WTC11 (cell line): ENCODE data around the gene CPTP. TPM values are rescaled to one million over a fixed set of nuclear protein-coding genes. Genes with fewer than 3 reads are reported as not detected.

Experiments
- ATAC-seq: fragments of 200-7000 bp; cut with Tn5 transposase; 2 replicates; pipeline ENCODE4 v1.10.0; 2021; ENCODE audit warnings: mild to moderate bottlenecking, moderate library complexity
- CTCF ChIA-PET: fragments of 300-600 bp; sonication (Branson Sonifier 250); formaldehyde crosslinking; loops from one replicate; lab custom pipeline; 2021; ENCODE audit warnings: antibody characterized with exemption; lab: Charles Lee
- POLR2A ChIA-PET: fragments of 350-600 bp; sonication (Branson Sonifier 250); formaldehyde crosslinking; loops from one replicate; lab custom pipeline; 2021; ENCODE audit warnings: antibody characterized with exemption; lab: Charles Lee
- DNase-seq: peaks from one replicate; pipeline ENCODE4 v3.0.0; 2021; ENCODE audit warnings: low spot score
- H3K27ac Mint-ChIP-seq: 2 replicates; pipeline ENCODE4 v1.8.0; 2021; ENCODE audit warnings: mixed read lengths
- H3K27me3 Mint-ChIP-seq: 2 replicates; pipeline ENCODE4 v1.8.0; 2021; ENCODE audit warnings: low read depth, mild to moderate bottlenecking, moderate library complexity, mixed read lengths
- H3K36me3 Mint-ChIP-seq: 2 replicates; pipeline ENCODE4 v1.8.0; 2021; ENCODE audit warnings: mixed read lengths
- H3K4me1 Mint-ChIP-seq: 2 replicates; pipeline ENCODE4 v1.8.0; 2022; ENCODE audit warnings: mixed read lengths
- H3K4me3 Mint-ChIP-seq: 2 replicates; pipeline ENCODE4 v1.8.0; 2021; ENCODE audit warnings: mild to moderate bottlenecking, moderate library complexity, mixed read lengths
- H3K9me3 Mint-ChIP-seq: 2 replicates; pipeline ENCODE4 v1.8.0; 2021; ENCODE audit warnings: mixed read lengths
- ARID4B ChIP-seq: sonication (generic); formaldehyde crosslinking; IDR thresholded peaks from 2 replicates; pipeline ENCODE4 v1.8.0; 2023; ENCODE audit warnings: missing genetic modification reagents, mild to moderate bottlenecking, borderline replicate concordance
- CBFB ChIP-seq: sonication (generic); formaldehyde crosslinking; IDR thresholded peaks from 2 replicates; pipeline ENCODE4 v1.8.1; 2022; ENCODE audit warnings: mild to moderate bottlenecking, low read depth, missing genetic modification reagents
- FOXK1 ChIP-seq: sonication (generic); formaldehyde crosslinking; IDR thresholded peaks from 2 replicates; pipeline ENCODE4 v1.8.0; 2022; ENCODE audit warnings: mild to moderate bottlenecking, moderate library complexity, missing genetic modification reagents
- GABPB1 ChIP-seq: sonication (generic); formaldehyde crosslinking; IDR thresholded peaks from 2 replicates; pipeline ENCODE4 v1.8.1; 2023; ENCODE audit warnings: mild to moderate bottlenecking, missing genetic modification reagents
- MXD4 ChIP-seq: fragments of 250-450 bp; sonication (Bioruptor Pico); IDR thresholded peaks from 2 replicates; pipeline ENCODE4 v1.8.0; 2021; ENCODE audit warnings: mild to moderate bottlenecking, moderate library complexity, borderline replicate concordance
- MYBL2 ChIP-seq: sonication (generic); formaldehyde crosslinking; IDR thresholded peaks from 2 replicates; pipeline ENCODE4 v1.8.1; 2023; ENCODE audit warnings: mild to moderate bottlenecking, moderate library complexity, missing genetic modification reagents
- NR2C2 ChIP-seq: sonication (generic); formaldehyde crosslinking; IDR thresholded peaks from 2 replicates; pipeline ENCODE4 v1.8.0; 2022; ENCODE audit warnings: mild to moderate bottlenecking, missing genetic modification reagents
- PRDM15 ChIP-seq: sonication (generic); formaldehyde crosslinking; IDR thresholded peaks from 2 replicates; pipeline ENCODE4 v1.8.0; 2022; ENCODE audit warnings: missing genetic modification reagents
- STAT6 ChIP-seq: sonication (generic); formaldehyde crosslinking; conservative IDR thresholded peaks from 2 replicates; pipeline ENCODE4 v1.8.1; 2023; ENCODE audit warnings: mild to moderate bottlenecking, low read depth, missing genetic modification reagents, moderate library complexity
- USF1 ChIP-seq: sonication (generic); formaldehyde crosslinking; IDR thresholded peaks from 2 replicates; pipeline ENCODE4 v1.8.0; 2022; ENCODE audit warnings: mild to moderate bottlenecking, missing genetic modification reagents
- USF2 ChIP-seq: sonication (generic); formaldehyde crosslinking; IDR thresholded peaks from 2 replicates; pipeline ENCODE4 v1.8.1; 2023; ENCODE audit warnings: mild to moderate bottlenecking, missing genetic modification reagents, moderate library complexity
- ZBTB43 ChIP-seq: sonication (generic); formaldehyde crosslinking; IDR thresholded peaks from 2 replicates; pipeline ENCODE4 v1.8.1; 2023; ENCODE audit warnings: mild to moderate bottlenecking, missing genetic modification reagents
- ZNF121 ChIP-seq: sonication (generic); formaldehyde crosslinking; IDR thresholded peaks from 2 replicates; pipeline ENCODE4 v1.8.0; 2023; ENCODE audit warnings: missing genetic modification reagents
- ZNF138 ChIP-seq: sonication (generic); formaldehyde crosslinking; conservative IDR thresholded peaks from 2 replicates; pipeline ENCODE4 v1.8.1; 2022; ENCODE audit warnings: mild to moderate bottlenecking, moderate library complexity, missing genetic modification reagents
- ZNF219 ChIP-seq: sonication (generic); formaldehyde crosslinking; IDR thresholded peaks from 2 replicates; pipeline ENCODE4 v1.8.0; 2023; ENCODE audit warnings: missing genetic modification reagents, mild to moderate bottlenecking, borderline replicate concordance
- ZNF232 ChIP-seq: sonication (generic); formaldehyde crosslinking; IDR thresholded peaks from 2 replicates; pipeline ENCODE4 v1.8.0; 2022; ENCODE audit warnings: mild to moderate bottlenecking, missing genetic modification reagents
- ZNF423 ChIP-seq: fragments of 250-450 bp; sonication (Bioruptor Pico); IDR thresholded peaks from 2 replicates; pipeline ENCODE4 v2.1.2; 2022; ENCODE audit warnings: mild to moderate bottlenecking, moderate library complexity
- total RNA-seq: library from RNA; stranded (reverse); gene quantifications from 3 replicates; pipeline ENCODE4 v1.2.3, GENCODE V29; 2021

CPTP gene
- total RNA-seq, 1 experiment from 2014 or later = 14.4 TPM

GRCh38 chr1:1374929-1375662, 50.5 kb downstream of the CPTP start, which contains the start of gene AURKAIP1 (continued):
- TF ChIP-seq ZBTB43 (CRISPR knock-in tag) (peak; percentile 83), USF2 (peak; percentile 46), NR2C2 (CRISPR knock-in tag) (peak; percentile 51; the same call in 1 of the 2 replicates), STAT6 (no peak), PRDM15 (CRISPR knock-in tag) (no peak), FOXK1 (CRISPR knock-in tag) (peak; percentile 94), ZNF232 (0 out of 2 replicates have a peak, but pooled peaks have one; percentile 30), ZNF121 (CRISPR knock-in tag) (no peak), ZNF423 (no peak), MXD4 (CRISPR knock-in tag) (no peak), USF1 (CRISPR knock-in tag) (peak; percentile 51; the same call in 1 of the 2 replicates)

- peaks cover 8% of the 10 kb centered on the region; the same call in 1 of the 2 replicates for H3K36me3 Mint-ChIP-seq
- POLR2A ChIA-PET = no interaction called here
- CTCF ChIA-PET = interaction anchor here (1.0 to 1.4 kb wide), 4 partner anchors 21 to 77 kb away, joined by 3 to 6 read pairs (median 3); partner anchors contain the start of gene CCNL2
- TF ChIP-seq GABPB1 (CRISPR knock-in tag) = no peak
- no peak for TF ChIP-seq ARID4B (CRISPR knock-in tag)
- no peak for TF ChIP-seq CBFB (CRISPR knock-in tag)
- TF ChIP-seq STAT6 = no peak
- no peak for TF ChIP-seq ZNF138 (CRISPR knock-in tag)
- TF ChIP-seq ZNF219 (CRISPR knock-in tag) = no peak
- TF ChIP-seq MYBL2 (CRISPR knock-in tag) = no peak
- no peak for TF ChIP-seq ZNF121 (CRISPR knock-in tag)
Observed at GRCh38 chr1:1376551-1377226, 52.1 kb downstream of the CPTP start.

More at GRCh38 chr1:1376551-1377226, 52.1 kb downstream of the CPTP start:
- Mint-ChIP-seq H3K27me3 (no peaks in the 10 kb centered on the region), H3K27ac (peak overlapping the region; percentile 60; the same call in 1 of the 2 replicates), H3K9me3 (no peaks in the 10 kb centered on the region), H3K4me3 (peak overlapping the region; percentile 82), H3K4me1 (peaks cover 3% of the 10 kb centered on the region; the same call in 1 of the 2 replicates)
- ATAC-seq (no peak), DNase-seq (no peak)
